IMR-90 (cell line): ENCODE measurements around the gene SPIN1. TPM values are rescaled to one million over a fixed set of nuclear protein-coding genes. Genes with fewer than 3 reads are reported as not detected.

Source experiments
- ATAC-seq: fragments of 200-7000 bp; cut with Tn5 transposase; 2 replicates; pipeline ENCODE4 v1.9.1; 2020; ENCODE audit warnings: low read depth, mild to moderate bottlenecking, moderate library complexity
- BruUV-seq: library from RNA; stranded (reverse); fragments of 400-500 nt; replicated peaks from 2 replicates; lab custom pipeline; 2021; lab: Mats Ljungman, UMichigan
- CTCF ChIA-PET: fragments of 300-600 bp; formaldehyde crosslinking; extraction: SDS; loops from one replicate; lab custom pipeline; 2021; ENCODE audit warnings: antibody characterized with exemption; lab: Yijun Ruan, JAX
- POLR2A ChIA-PET: fragments of 300-600 bp; sonication (Branson Sonifier 250); formaldehyde crosslinking; loops from one replicate; lab custom pipeline; 2022; ENCODE audit warnings: antibody characterized with exemption; ENCODE audit not compliant: unreplicated experiment; lab: Charles Lee
- DNase-seq: peaks from one replicate; pipeline ENCODE4 v3.0.0; 2013
- H2AFZ ChIP-seq: replicated peaks from 2 replicates; pipeline ENCODE3; 2013; ENCODE audit warnings: low read length, mild to moderate bottlenecking; ENCODE audit not compliant: poor library complexity
- H2AK5ac ChIP-seq: 2 replicates; pipeline ENCODE4 v1.6.1; 2013; ENCODE audit warnings: low read depth, low read length, inconsistent platforms
- H2AK9ac ChIP-seq: replicated peaks from 2 replicates; pipeline ENCODE3; 2013; ENCODE audit warnings: mild to moderate bottlenecking, low read depth, low read length, moderate library complexity; ENCODE audit not compliant: poor library complexity
- H2BK120ac ChIP-seq: 2 replicates; pipeline ENCODE4 v1.6.1; 2013; ENCODE audit warnings: low read depth, low read length, inconsistent platforms
- H2BK15ac ChIP-seq: 3 replicates; pipeline ENCODE4 v1.6.1; 2013; ENCODE audit warnings: low read depth, low read length, inconsistent platforms
- H2BK20ac ChIP-seq: 2 replicates; pipeline ENCODE4 v1.6.1; 2013; ENCODE audit warnings: low read depth, mild to moderate bottlenecking, inconsistent platforms, low read length, moderate library complexity
- H2BK5ac ChIP-seq: 2 replicates; pipeline ENCODE4 v1.6.1; 2013; ENCODE audit warnings: mild to moderate bottlenecking, low read depth, low read length, inconsistent platforms; ENCODE audit not compliant: poor library complexity, severe bottlenecking
- H3K14ac ChIP-seq: replicated peaks from 2 replicates; pipeline ENCODE4 v1.6.1; 2013; ENCODE audit warnings: low read depth, low read length, inconsistent platforms
- H3K18ac ChIP-seq: 2 replicates; pipeline ENCODE4 v1.6.1; 2013; ENCODE audit warnings: low read depth, low read length, control low read depth
- H3K23ac ChIP-seq: 2 replicates; pipeline ENCODE4 v1.6.1; 2013; ENCODE audit warnings: low read depth, low read length, inconsistent platforms
- H3K27ac ChIP-seq: 2 replicates; pipeline ENCODE4 v1.5.1; 2013; ENCODE audit warnings: mild to moderate bottlenecking, control low read depth, low read length; ENCODE audit not compliant: insufficient read depth
- H3K27me3 ChIP-seq: 2 replicates; pipeline ENCODE4 v1.6.1; 2013; ENCODE audit warnings: low read length; ENCODE audit not compliant: control insufficient read depth, insufficient read depth
- H3K36me3 ChIP-seq: 2 replicates; pipeline ENCODE4 v1.6.1; 2013; ENCODE audit warnings: low read length, mixed read lengths; ENCODE audit not compliant: control insufficient read depth, insufficient read depth
- H3K4ac ChIP-seq: 2 replicates; pipeline ENCODE4 v1.6.1; 2013; ENCODE audit warnings: low read depth, low read length, inconsistent platforms
- H3K4me1 ChIP-seq: 2 replicates; pipeline ENCODE4 v1.6.1; 2013; ENCODE audit warnings: low read length, mixed read lengths; ENCODE audit not compliant: control insufficient read depth, insufficient read depth
- H3K4me2 ChIP-seq: 2 replicates; pipeline ENCODE4 v1.6.1; 2013; ENCODE audit warnings: low read depth, mild to moderate bottlenecking, control low read depth, low read length, moderate library complexity
- H3K4me3 ChIP-seq: 2 replicates; pipeline ENCODE4 v1.5.1; 2013; ENCODE audit warnings: low read depth, mild to moderate bottlenecking, control low read depth, low read length, moderate library complexity; ENCODE audit not compliant: insufficient read depth
- H3K56ac ChIP-seq: 2 replicates; pipeline ENCODE4 v1.6.1; 2013; ENCODE audit warnings: low read length, inconsistent platforms; ENCODE audit not compliant: insufficient read depth; ENCODE audit errors: extremely low read depth
- H3K79me1 ChIP-seq, 2 experiments: 2 replicates each; pipeline ENCODE4 v1.6.1; 2013; ENCODE audit warnings: low read length in 2 of 2, inconsistent platforms in 1 of 2, low read depth in 1 of 2
- H3K9ac ChIP-seq: 2 replicates; pipeline ENCODE4 v1.6.1; 2013; ENCODE audit warnings: low read depth, low read length, control low read depth
- H3K9me1 ChIP-seq: 2 replicates; pipeline ENCODE4 v1.6.1; 2013; ENCODE audit warnings: low read length, inconsistent platforms; ENCODE audit not compliant: insufficient read depth
- H3K9me3 ChIP-seq: 2 replicates; pipeline ENCODE4 v1.6.1; 2013; ENCODE audit warnings: low read length; ENCODE audit not compliant: control insufficient read depth, insufficient read depth
- H4K20me1 ChIP-seq: 2 replicates; pipeline ENCODE4 v1.6.1; 2013; ENCODE audit warnings: low read length, inconsistent platforms; ENCODE audit not compliant: insufficient read depth
- H4K5ac ChIP-seq: 2 replicates; pipeline ENCODE4 v1.6.1; 2013; ENCODE audit warnings: mild to moderate bottlenecking, low read depth, low read length, control low read depth
- H4K8ac ChIP-seq, 2 experiments: 2 replicates each; pipeline ENCODE4 v1.6.1; 2013; ENCODE audit warnings: low read depth in 2 of 2, low read length in 2 of 2, control low read depth in 1 of 2, inconsistent platforms in 1 of 2
- H4K91ac ChIP-seq: 2 replicates; pipeline ENCODE4 v1.6.1; 2013; ENCODE audit warnings: low read depth, low read length, inconsistent platforms; ENCODE audit not compliant: insufficient read depth
- BHLHE40 ChIP-seq: fragments of 150-350 bp; IDR thresholded peaks from 2 replicates; pipeline ENCODE4 v1.6.1; 2016; ENCODE audit warnings: mild to moderate bottlenecking, low read depth, low read length
- CEBPB ChIP-seq: IDR thresholded peaks from 2 replicates; pipeline ENCODE4 v1.6.1; 2012; ENCODE audit warnings: low read depth, low read length, improper control_type of control experiment
- CHD1 ChIP-seq: IDR thresholded peaks from 2 replicates; pipeline ENCODE4 v1.6.1; 2012; ENCODE audit warnings: low read depth, low read length, improper control_type of control experiment
- CTCF ChIP-seq: conservative IDR thresholded peaks from 2 replicates; pipeline ENCODE4 v1.5.1; 2012; ENCODE audit warnings: mild to moderate bottlenecking, low read depth, low read length, improper control_type of control experiment
- ELK1 ChIP-seq: fragments of 150-350 bp; IDR thresholded peaks from 2 replicates; pipeline ENCODE4 v1.6.1; 2016; ENCODE audit warnings: low read depth, mild to moderate bottlenecking, low read length, moderate library complexity, borderline replicate concordance
- FOS ChIP-seq: fragments of 150-350 bp; IDR thresholded peaks from 2 replicates; pipeline ENCODE4 v1.6.1; 2016; ENCODE audit warnings: low read depth, low read length
- MAFK ChIP-seq: IDR thresholded peaks from 2 replicates; pipeline ENCODE4 v1.6.1; 2012; ENCODE audit warnings: low read depth, low read length, improper control_type of control experiment
- MAZ ChIP-seq: IDR thresholded peaks from 2 replicates; pipeline ENCODE4 v1.6.1; 2012; ENCODE audit warnings: low read depth, mild to moderate bottlenecking, low read length, improper control_type of control experiment, moderate library complexity, borderline replicate concordance
- MXI1 ChIP-seq: IDR thresholded peaks from 2 replicates; pipeline ENCODE4 v1.6.1; 2012; ENCODE audit warnings: low read depth, mild to moderate bottlenecking, low read length, moderate library complexity, borderline replicate concordance
- NFE2L2 ChIP-seq: fragments of 150-350 bp; IDR thresholded peaks from 2 replicates; pipeline ENCODE4 v1.6.1; 2016; ENCODE audit warnings: low read depth, mild to moderate bottlenecking, low read length
- POLR2A ChIP-seq: IDR thresholded peaks from 2 replicates; pipeline ENCODE4 v1.6.1; 2012; ENCODE audit warnings: mild to moderate bottlenecking, low read depth, low read length
- RAD21 ChIP-seq: IDR thresholded peaks from 2 replicates; pipeline ENCODE4 v1.6.1; 2012; ENCODE audit warnings: low read length, improper control_type of control experiment
- RCOR1 ChIP-seq: IDR thresholded peaks from 2 replicates; pipeline ENCODE4 v1.6.1; 2012; ENCODE audit warnings: mild to moderate bottlenecking, low read length, improper control_type of control experiment; ENCODE audit not compliant: insufficient replicate concordance
- RFX5 ChIP-seq: IDR thresholded peaks from 2 replicates; pipeline ENCODE4 v1.8.0; 2012; ENCODE audit warnings: low read depth, mild to moderate bottlenecking, low read length, moderate library complexity
- SMC3 ChIP-seq: fragments of 150-350 bp; IDR thresholded peaks from 2 replicates; pipeline ENCODE4 v1.6.1; 2016; ENCODE audit warnings: low read depth, mild to moderate bottlenecking, antibody characterized with exemption, low read length, moderate library complexity
- USF2 ChIP-seq: fragments of 150-350 bp; IDR thresholded peaks from 2 replicates; pipeline ENCODE4 v1.6.1; 2017; ENCODE audit warnings: mild to moderate bottlenecking, antibody characterized with exemption, low read length, low read depth
- WGBS, 2 experiments: methylation state at CpG; one replicate each; pipeline versions ENCODE4 v1.1.5 to v1.1.7; 2013; ENCODE audit warnings: missing lambda C conversion rate in 2 of 2; ENCODE audit not compliant: insufficient read length in 1 of 2; ENCODE audit errors: extremely low coverage in 2 of 2; 5-methylcytosine and 5-hydroxymethylcytosine counted together
- dilution Hi-C: fragments of 300-500 bp; cut with HindIII; formaldehyde crosslinking; loops from one replicate; pipeline ENCODE4 v1.14.3; 2018; ENCODE audit warnings: low sequenced_read_pairs; ENCODE audit not compliant: unreplicated experiment
- in situ Hi-C: fragments of 300-500 bp; cut with MboI; formaldehyde crosslinking; loops from 3 replicates; pipeline ENCODE4 v1.14.3; 2019; ENCODE audit warnings: low sequenced_read_pairs, inconsistent platforms, mixed read lengths
- intact Hi-C: fragments of 100-400 bp; cut with micrococcal nuclease; formaldehyde crosslinking; loops from 2 replicates; pipeline ENCODE4 v1.10.0; 2022
- polyA plus RNA-seq, 3 experiments: library from polyadenylated mRNA; depleted of rRNA; stranded (reverse); fragments of >200 nt; gene quantifications; 2 replicates each; pipeline ENCODE4 v1.2.3, GENCODE V29; 2012; ENCODE audit warnings: low replicate concordance in 1 of 3
- total RNA-seq: library from RNA; depleted of rRNA; stranded (reverse); fragments of >200 nt; gene quantifications from 2 replicates; pipeline ENCODE4 v1.2.3, GENCODE V29; 2012

SPIN1 gene
- total and polyA plus RNA-seq, 2 of the 4 experiments (the other 2 are of a cell fraction): 63.3 to 141 TPM

GRCh38 chr9:88391921-88392320 lies 3.7 kb downstream of the SPIN1 start:
- peaks cover 12% of the 10 kb centered on the region for H3K9me1 ChIP-seq
- no peak overlapping the region for H3K14ac ChIP-seq
- no TSS peak for BruUV-seq
- no peak for ATAC-seq
- DNase-seq: no peak
- no peaks in the 10 kb centered on the region for H3K36me3 ChIP-seq
- H2BK120ac ChIP-seq: no peak overlapping the region
- no peak overlapping the region for H2BK15ac ChIP-seq
- H3K27me3 ChIP-seq: no peaks in the 10 kb centered on the region
- H2AK9ac ChIP-seq: no peak overlapping the region
- in situ Hi-C loops (loop anchor here (10.0 kb wide), 1 partner anchor 183 kb away; no protein-coding TSS in a partner anchor), dilution Hi-C loops (no loop called here), intact Hi-C loops (no loop called here)
- peaks cover 13 to 44% of the 10 kb centered on the region in 2 experiments; a peak in 3 of 4 replicates for H3K79me1 ChIP-seq
- no peak overlapping the region for H4K91ac ChIP-seq
- H3K56ac ChIP-seq: no peak overlapping the region
- H2AK5ac ChIP-seq: no peak overlapping the region
- H3K23ac ChIP-seq: no peak overlapping the region
- peaks cover 15% of the 10 kb centered on the region; the same call in 1 of the 2 replicates for H4K20me1 ChIP-seq
- no peak overlapping the region for H3K27ac ChIP-seq
- no peak overlapping the region for H3K18ac ChIP-seq
- H3K4me3 ChIP-seq: no peak overlapping the region
- no peak overlapping the region for H3K9ac ChIP-seq
- ChIA-PET CTCF (no interaction called here), POLR2A (no interaction called here)
- TF ChIP-seq POLR2A (no peak), CTCF (no peak), RFX5 (no peak), RCOR1 (no peak), RAD21 (no peak), BHLHE40 (no peak), NFE2L2 (no peak), ELK1 (no peak), MAZ (no peak), FOS (no peak), USF2 (no peak), CHD1 (no peak), MXI1 (no peak), CEBPB (no peak), SMC3 (no peak), MAFK (no peak)
- WGBS, 2 experiments: no CpG with 5 or more reads among the region's 3 CpGs
- H4K8ac ChIP-seq: no peak overlapping the region
- no peaks in the 10 kb centered on the region for H3K9me3 ChIP-seq
- no peak overlapping the region for H2AFZ ChIP-seq
- H3K4me2 ChIP-seq: no peak overlapping the region
- no peak overlapping the region for H4K5ac ChIP-seq
- H2BK5ac ChIP-seq: peak overlapping the region; percentile 66
- H3K4me1 ChIP-seq: peaks cover 19% of the 10 kb centered on the region
- H2BK20ac ChIP-seq: no peak overlapping the region
- 0 out of 2 replicates have a peak overlapping the region, but pooled peaks have one; percentile 2 for H3K4ac ChIP-seq
